Stimulated activated CD8-positive, alpha-beta memory T cell treated with anti-CD3 and anti-CD28 coated beads, Interleukin-7, amount 100 ng/mL, for 1 hour (primary cell): Measurements from ENCODE around the gene BOC.

ENCODE experiments used
- DNase-seq, 2 donors: peaks; one replicate each; pipeline ENCODE4 v3.0.0-alpha.2; 2020; ENCODE audit warnings: low read depth in 2 of 2

The BOC gene

GRCh38 chr3:113287803-113288648 is 76.7 kb downstream of the BOC start:
- DNase-seq, result peak in 1 of 2 donors; percentile 34

- no peak for DNase-seq
These were observed 77.5 kb downstream of the BOC start for GRCh38 chr3:113288881-113289280.

DNA sequence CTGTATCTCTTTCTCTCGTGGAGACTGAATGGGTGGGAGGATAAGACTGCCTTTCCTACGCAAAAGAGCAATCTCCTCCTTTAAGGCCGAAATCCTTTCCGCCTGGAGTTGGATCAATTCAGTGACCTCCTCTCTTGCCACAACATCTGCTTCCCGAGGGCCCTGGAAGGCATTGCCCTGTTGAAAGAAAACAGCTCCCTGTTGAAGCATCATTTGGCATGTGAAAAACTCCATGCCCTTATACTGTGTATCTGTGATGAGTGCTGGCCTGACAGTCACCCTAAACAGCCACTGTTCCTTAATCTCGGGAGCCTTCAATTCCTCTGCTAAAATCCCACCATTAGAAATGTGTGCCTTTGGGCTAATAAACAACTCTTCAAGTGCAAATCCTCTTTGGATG is 80.2 kb downstream of the BOC start:
- no peak for DNase-seq

DNA sequence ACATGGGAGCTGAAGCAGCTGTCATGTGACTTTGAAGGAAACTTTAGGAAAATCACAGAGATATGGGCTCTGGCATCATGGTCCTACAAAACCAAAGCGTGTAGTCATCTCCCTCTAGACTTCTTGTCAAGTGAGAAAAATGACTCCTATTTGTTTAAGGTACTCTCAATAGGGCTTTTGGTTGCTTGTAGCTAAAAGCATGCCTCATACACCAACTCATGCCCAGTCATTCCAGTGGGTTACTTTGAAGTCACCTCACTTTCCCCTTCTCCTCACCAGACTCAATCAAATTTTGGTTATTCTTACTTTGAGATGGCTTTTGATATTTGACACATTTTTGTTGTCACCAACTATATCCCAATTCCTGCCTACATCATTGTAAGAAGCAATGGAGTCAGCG is 81.6 kb downstream of the BOC start:
- DNase-seq, result no peak

DNA sequence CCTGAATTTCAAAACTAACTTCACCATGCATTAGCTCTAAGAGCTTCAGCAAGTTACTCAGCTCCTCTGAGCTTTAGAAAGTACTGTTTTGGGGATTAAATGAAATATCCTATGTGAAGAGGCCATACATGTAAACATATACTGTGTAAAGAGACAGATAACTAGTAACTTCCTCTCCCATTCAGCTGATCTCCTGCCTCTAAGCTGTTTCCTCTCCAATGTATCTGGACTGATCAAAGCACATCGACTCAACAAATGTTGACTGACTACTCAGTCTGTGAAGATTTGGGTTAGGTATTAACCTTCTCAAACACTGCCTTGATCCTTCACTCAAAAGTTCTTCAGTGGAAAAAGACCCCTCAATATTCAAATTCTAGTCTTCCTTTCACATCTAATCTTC is 82.0 kb downstream of the BOC start:
- no peak for DNase-seq

DNA sequence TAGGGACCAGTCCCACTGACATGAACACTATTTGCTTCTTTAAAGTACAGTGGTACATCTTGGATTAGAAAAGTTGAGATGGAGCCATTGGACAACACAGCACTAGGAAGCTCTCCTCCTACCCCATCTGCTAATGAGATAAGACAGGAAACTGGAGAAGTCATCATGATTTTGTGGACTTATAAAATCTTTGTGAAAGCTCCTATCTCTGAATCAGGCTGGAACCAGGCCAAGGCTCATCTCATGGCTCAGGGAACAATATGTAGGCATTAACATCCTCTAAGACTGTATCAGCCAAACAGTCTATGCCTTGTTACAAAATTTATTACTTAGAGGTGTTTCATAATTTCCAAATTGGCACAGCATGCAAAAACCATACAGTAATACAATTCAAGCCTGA is 84.1 kb downstream of the BOC start:
- no peak for DNase-seq

DNA sequence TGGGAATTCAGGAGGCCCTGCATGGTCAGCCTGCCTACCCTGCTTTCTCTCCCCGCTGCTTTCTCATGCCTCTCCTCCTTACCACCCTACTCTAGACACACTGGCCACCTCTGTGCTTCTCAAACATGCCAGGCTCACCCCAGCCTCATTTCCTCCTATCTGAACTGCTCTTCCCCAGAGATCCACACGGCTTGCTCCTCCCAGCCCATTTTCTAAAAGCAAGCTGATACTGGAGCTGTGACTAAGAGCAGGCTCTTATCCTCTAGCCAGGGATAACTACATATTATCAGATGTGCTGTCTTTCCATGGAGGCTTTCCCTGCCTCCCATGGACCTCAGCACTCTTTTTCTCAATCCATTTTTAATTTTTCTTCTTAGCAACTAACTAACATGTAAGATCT is 85.9 kb downstream of the BOC start:
- no peak for DNase-seq

- DNase-seq, result no peak
These were observed 86.5 kb downstream of the BOC start for GRCh38 chr3:113297841-113298240.

GRCh38 chr3:113300596-113300995 is 89.2 kb downstream of the BOC start:
- DNase-seq, result no peak

DNA sequence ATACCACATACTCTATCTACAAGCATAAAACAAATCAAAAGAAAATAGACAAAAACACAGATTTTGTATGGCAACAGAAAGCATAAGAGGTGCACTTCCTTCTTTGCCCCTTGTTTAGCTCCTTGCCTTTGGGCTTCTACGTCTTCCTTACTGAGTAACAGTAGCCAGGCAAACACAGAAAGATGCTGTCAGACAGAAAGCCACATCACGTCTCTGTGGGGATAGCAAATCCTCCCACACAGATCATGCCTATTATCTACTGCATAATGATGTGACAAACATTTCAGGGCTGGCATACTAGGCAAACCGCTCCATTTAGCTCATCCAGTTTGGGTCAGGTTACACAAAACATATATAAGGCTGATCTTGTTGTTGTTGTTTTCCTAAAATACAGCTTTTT is 92.7 kb downstream of the BOC start:
- no peak for DNase-seq

- DNase-seq, result no peak
These were observed 93.6 kb downstream of the BOC start for GRCh38 chr3:113304856-113305540.

DNA sequence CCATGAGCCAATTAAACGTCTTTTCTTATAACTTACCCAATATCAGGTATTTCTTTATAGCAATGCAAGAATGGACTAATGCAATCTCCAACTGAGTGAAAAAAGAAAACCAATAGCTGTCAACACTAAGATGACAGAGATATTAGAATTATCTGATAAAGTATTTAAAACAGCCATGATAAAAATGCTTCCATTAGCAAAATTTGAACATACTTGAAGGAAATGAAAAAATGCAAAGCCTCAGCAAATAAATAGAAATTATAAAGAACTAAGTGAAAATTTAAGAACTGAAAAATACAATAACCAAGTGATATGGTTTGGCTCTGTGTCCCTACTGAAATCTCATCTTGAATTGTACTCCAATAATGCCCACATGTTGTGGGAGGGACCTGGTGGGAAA is 99.6 kb downstream of the BOC start:
- no peak for DNase-seq

GRCh38 chr3:113312416-113312815 is 101.1 kb downstream of the BOC start:
- no peak for DNase-seq

DNA sequence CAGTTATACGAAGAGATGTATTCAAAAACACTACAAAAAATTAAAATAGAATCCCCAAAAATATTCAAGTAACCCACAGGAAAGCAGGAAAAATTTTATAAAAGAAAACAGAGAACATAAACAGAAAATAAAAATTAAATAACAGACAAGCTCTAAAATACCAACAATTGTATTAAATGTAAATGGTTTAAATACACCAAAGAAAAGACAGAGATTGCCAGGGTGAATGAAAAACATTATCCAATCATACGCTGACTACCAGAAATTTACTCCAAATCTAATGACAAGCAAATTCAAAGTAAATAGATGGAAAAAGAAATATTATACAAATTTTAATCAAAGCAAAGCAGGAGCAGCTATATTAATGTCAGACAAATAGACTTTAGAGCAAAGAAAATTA is 103.6 kb downstream of the BOC start:
- DNase-seq, result no peak

DNA sequence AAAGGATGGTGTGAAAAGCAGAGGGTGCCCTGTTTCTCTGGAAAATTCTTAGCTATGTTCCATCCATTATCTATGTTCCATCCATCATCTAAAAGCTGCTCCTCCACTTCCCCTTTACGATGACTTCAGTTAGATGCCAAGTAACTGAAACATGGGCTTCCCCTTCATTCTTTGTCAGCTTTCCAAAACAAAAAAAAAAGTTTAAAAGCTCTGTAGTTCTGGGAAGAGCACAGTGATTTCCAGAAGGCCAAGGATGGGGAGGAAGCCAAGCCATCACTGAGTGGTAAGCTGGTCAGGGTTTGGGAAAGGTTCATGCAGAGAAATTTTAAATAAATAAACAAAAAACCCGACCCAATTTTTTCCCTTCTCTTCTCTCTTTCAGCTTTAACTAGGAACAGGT is 118.4 kb downstream of the BOC start:
- no peak for DNase-seq

GRCh38 chr3:113330742-113331141 is 119.4 kb downstream of the BOC start:
- DNase-seq, result no peak

DNA sequence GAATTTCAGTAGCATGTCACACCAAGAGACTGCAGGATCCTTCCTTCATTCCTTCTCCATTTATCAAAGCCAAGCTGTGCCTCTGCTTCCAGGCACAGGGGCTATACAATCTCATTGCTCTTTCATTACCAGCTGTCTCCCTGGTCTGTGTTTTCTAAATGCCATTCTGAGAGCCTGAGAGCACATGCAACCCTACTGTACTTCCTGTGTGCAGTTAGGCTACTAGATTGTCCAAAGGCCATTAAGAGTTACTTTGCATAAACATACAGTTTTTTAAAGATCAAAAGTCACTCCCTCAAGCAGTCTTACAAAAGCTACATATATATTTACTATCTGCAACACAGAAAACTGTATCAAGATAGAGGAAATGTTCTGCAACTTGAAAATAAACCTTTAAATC is 119.8 kb downstream of the BOC start:
- no peak for DNase-seq
